Fibroblast of villous mesenchyme (primary cell): ENCODE data around the gene IQSEC1. TPM values are rescaled to one million over a fixed set of nuclear protein-coding genes. Genes with fewer than 3 reads are reported as not detected.

Source experiments
- DNase-seq: peaks from one replicate; pipeline ENCODE4 v3.0.0-alpha.2; 2010; ENCODE audit warnings: low read depth
- H3K4me3 ChIP-seq: 2 replicates; pipeline ENCODE4 v1.5.1; 2011; ENCODE audit warnings: low read depth, mild to moderate bottlenecking, low read length
- total RNA-seq: library from RNA; depleted of rRNA; stranded (reverse); fragments of >200 nt; gene quantifications from 2 replicates; pipeline ENCODE4 v1.2.3, GENCODE V29; 2012
- TF ChIP-seq, protein P1 (sequence below): IDR thresholded peaks from 2 replicates; pipeline ENCODE4 v1.5.1; 2012; ENCODE audit warnings: low read depth, mild to moderate bottlenecking, low read length; ENCODE audit not compliant: insufficient read depth

Gene IQSEC1
- total RNA-seq, 1 donor: 19.9 TPM

DNA sequence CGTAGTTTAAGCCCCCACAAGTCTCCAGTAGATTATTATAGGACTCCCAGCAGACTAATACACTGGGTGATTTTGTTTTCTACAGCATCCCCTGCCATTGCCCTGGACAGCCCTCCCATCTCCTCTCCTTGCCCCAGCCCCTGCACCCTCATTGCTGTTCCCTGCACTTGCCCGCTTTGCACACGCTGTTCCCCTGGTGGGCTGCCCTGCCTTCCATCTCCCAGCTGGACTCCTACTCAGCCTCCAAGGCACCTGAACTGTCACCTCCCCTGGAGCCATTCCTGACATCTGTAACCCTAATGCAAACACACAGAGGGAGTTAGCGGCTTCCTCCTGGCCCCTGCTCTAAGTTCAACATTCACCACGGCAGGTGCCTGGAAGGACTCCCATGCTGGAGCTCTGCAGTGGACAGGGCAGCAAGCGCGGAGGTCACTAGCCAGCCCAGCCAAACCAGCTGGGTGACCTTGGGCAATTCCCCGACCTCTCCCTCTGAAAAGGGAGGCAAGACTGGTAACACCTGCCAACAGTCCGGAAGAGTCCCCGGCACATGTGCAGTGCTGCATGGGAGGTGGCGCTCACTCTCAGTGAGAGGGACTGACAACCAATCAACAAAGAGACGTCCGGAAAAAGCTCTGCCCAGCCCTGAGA lies 38.8 kb upstream of the IQSEC1 start:
- TF ChIP-seq, protein P1, sequence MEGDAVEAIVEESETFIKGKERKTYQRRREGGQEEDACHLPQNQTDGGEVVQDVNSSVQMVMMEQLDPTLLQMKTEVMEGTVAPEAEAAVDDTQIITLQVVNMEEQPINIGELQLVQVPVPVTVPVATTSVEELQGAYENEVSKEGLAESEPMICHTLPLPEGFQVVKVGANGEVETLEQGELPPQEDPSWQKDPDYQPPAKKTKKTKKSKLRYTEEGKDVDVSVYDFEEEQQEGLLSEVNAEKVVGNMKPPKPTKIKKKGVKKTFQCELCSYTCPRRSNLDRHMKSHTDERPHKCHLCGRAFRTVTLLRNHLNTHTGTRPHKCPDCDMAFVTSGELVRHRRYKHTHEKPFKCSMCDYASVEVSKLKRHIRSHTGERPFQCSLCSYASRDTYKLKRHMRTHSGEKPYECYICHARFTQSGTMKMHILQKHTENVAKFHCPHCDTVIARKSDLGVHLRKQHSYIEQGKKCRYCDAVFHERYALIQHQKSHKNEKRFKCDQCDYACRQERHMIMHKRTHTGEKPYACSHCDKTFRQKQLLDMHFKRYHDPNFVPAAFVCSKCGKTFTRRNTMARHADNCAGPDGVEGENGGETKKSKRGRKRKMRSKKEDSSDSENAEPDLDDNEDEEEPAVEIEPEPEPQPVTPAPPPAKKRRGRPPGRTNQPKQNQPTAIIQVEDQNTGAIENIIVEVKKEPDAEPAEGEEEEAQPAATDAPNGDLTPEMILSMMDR: no peak
- DNase-seq: no peak
- H3K4me3 ChIP-seq: no peak overlapping the region

DNA sequence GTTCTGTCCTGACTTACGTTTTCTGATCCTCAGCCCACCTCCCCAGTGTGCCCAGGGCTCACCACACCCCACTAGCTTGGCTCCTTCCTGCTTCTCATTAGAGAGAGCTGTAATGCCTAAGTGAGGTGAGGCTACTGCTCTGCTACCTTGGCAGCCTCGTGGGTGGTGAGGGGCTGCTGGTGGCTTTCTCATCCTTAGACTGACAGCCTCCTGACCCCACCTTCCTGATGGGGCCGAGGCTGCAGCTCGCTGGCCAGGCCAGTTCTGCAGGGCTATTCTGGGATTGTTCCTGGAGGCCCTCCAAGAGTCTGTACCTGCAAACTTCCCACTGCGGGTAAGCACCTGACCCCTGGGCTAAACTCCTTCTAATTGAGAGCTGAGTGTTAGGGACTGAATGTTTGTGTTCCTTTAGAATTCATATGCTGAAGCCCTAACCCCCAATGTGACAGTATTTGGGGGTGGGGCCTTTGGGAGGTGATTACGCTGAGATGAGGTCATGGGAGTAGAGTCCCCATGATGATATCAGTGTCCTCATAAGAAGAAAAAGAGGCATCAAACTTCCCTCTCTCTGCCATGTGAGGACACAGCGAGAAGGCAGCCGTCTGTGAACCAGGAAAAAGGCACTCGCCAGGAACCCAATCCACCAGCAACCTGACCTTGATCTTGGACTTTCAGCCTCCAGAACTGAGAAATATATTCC lies 38.1 kb upstream of the IQSEC1 start:
- TF ChIP-seq, protein P1: no peak
- DNase-seq: no peak
- no peak overlapping the region for H3K4me3 ChIP-seq

DNA sequence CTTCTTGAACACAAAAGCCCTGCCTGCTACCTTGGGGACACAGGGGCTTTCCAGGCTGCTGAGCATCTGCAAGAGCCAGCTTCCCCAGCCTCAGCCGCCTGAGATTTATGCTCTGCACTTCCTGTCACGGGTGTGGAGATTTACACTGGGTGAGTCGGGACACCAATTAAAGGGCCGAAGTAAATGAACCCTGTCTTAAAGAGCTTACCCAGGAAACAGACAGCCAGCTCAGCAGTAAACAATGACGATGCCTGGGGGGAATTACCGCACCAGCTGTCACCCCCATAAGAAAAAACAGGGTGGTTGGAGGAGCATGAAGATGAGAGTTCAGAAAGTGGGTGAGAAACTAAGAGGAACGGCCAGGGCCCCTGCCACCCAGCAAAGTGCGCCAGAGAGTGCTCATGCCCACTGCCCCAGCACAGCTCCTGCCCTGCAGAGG lies 37.5 kb upstream of the IQSEC1 start:
- H3K4me3 ChIP-seq: no peak overlapping the region
- TF ChIP-seq, protein P1: no peak
- peak; percentile 33 for DNase-seq

DNA sequence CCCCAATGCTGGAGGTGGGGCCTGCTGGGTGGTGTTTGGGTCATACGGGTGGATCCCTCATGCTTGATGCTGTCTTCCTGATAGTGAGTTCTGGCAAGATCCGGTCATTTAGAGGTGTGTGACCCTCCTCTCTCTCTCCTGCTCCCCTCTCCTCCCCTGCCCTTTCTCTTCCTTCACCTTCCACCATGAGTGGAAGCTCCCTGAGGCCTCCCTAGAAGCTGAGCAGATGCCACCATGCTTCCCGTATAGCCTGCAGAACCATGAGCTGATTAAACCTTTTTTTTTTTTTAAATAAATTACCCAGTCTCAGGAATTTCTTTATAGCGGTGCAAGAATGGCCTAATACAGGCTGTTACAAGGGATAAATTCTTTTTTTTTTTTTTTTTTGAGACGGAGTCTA lies 36.3 kb upstream of the IQSEC1 start:
- DNase-seq: no peak
- no peak overlapping the region for H3K4me3 ChIP-seq
- TF ChIP-seq, protein P1: no peak

DNA sequence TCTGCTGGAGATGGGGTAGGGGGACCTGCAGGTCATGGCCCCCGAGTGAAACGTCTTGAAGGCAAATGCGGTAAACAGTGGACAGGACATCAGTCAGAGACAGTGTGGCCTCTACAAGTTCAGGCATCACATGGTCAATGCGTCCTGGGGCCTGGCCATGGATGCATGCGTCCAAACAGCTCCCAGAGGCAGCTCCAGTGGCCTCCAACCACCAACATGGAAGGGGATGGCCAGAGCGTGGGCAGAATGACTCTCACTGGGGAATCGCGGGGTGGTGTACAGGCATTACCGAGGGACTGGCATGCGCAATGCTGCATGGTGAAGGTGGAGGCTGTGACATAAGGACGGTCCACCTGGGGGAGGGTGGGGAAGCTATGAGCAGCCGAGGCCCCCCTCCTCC lies 35.6 kb upstream of the IQSEC1 start:
- no peak for DNase-seq
- H3K4me3 ChIP-seq: no peak overlapping the region
- TF ChIP-seq, protein P1: no peak

DNA sequence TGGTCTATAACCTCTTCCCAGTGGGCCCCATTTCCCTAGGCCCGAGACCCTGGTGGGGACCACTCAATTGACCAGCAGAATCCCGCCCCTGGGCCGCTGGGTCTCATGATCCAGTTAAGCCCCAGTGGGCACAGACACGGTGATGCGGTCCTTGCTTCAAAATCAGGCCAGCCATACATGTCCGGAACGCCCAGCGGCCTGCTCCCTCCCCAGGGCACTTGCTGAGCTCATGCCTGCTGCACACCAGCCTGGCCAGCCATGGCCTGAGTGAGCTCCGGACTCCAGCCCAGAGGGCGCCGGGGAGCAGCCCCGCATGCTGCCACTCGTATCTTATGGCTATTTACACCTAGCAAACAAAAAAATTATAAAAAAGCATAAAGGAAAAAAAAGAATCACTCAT lies 34.4 kb upstream of the IQSEC1 start:
- TF ChIP-seq, protein P1: no peak
- no peak for DNase-seq
- no peak overlapping the region for H3K4me3 ChIP-seq
